Gastroesophageal sphincter (tissue), 3 donors: ENCODE measurements around the gene SCAF8.

ENCODE experiments used
- POLR2AphosphoS5 ChIP-seq: sonication (generic); formaldehyde crosslinking; IDR thresholded peaks from one replicate; pipeline ENCODE4 v1.6.1; 2017; ENCODE audit warnings: antibody characterized with exemption
- TF ChIP-seq, protein P1 (sequence below), 4 experiments: fragments of 200-600 bp in 2 of 4; fragments of 450-650 bp in 2 of 4; sonication (generic) in 1 of 4; IDR thresholded peaks; one replicate each; pipeline ENCODE4 v1.5.1; 2017 to 2019; ENCODE audit warnings: antibody characterized with exemption in 4 of 4, mild to moderate bottlenecking in 2 of 4, moderate library complexity in 2 of 4

- no peak for TF ChIP-seq POLR2AphosphoS5
- TF ChIP-seq, protein P1, sequence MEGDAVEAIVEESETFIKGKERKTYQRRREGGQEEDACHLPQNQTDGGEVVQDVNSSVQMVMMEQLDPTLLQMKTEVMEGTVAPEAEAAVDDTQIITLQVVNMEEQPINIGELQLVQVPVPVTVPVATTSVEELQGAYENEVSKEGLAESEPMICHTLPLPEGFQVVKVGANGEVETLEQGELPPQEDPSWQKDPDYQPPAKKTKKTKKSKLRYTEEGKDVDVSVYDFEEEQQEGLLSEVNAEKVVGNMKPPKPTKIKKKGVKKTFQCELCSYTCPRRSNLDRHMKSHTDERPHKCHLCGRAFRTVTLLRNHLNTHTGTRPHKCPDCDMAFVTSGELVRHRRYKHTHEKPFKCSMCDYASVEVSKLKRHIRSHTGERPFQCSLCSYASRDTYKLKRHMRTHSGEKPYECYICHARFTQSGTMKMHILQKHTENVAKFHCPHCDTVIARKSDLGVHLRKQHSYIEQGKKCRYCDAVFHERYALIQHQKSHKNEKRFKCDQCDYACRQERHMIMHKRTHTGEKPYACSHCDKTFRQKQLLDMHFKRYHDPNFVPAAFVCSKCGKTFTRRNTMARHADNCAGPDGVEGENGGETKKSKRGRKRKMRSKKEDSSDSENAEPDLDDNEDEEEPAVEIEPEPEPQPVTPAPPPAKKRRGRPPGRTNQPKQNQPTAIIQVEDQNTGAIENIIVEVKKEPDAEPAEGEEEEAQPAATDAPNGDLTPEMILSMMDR (IDR thresholded peaks at IDR 0.05) = no peak
Measured at GRCh38 chr6:154822947-154823558, 89.8 kb downstream of the SCAF8 start.
